Spleen (tissue), 3 donors: ENCODE measurements around the gene CCDC93.

ENCODE experiments used
- POLR2A ChIP-seq, 3 donors: fragments of 450-650 bp; IDR thresholded peaks; one replicate each; pipeline ENCODE4 v1.5.1; 2017; ENCODE audit warnings: antibody characterized with exemption in 3 of 3, mild to moderate bottlenecking in 1 of 3
- POLR2AphosphoS5 ChIP-seq, 3 donors: sonication (generic); formaldehyde crosslinking; IDR thresholded peaks; one replicate each; pipeline ENCODE4 v1.5.1; 2017; ENCODE audit warnings: antibody characterized with exemption in 3 of 3

DNA sequence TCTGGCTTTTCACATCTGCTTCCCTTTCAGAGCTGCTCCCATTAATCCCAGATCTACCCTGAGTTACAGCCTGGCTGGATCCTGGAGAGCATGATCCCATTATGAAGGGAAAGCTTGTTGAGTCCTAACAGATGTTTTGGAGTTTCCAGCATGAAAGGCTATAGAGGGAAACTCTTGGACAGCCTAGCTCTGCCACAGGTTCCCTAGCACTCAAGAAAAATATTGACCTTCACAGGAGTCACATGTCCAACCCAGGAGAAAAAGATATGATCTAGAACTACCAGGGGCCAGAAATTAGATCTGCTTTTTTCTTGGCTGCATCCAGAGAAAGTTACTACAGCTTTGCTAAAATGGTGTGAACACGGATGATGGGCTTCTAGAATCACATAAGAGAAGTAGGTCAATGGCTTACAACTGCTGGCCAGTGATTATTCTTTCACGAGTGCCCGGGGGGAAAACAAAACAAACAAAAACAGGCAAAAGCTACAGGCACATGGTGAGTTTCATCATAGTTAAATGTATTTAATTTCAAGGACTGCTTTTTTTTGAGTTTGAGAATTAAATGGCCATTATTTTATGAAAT lies 15.9 kb downstream of the CCDC93 start:
- no peak for TF ChIP-seq POLR2AphosphoS5 (IDR thresholded peaks at IDR 0.05)
- no peak for TF ChIP-seq POLR2A (IDR thresholded peaks at IDR 0.05)
